ENCODE data around the gene C12orf56. TPM values are rescaled to one million over a fixed set of nuclear protein-coding genes. Genes with fewer than 3 reads are reported as not detected.

The C12orf56 gene
- polyA plus RNA-seq = not detected

- WGBS, 3 donors = 2 to 3% (median 3%) methylated on average over 45 to 66 of the region's 66 CpGs
- H3K27ac ChIP-seq (ENCODE audit: low read depth, low read length) = no peak within 1 kb of the TSS
These were observed at the start of gene C12orf56 for GRCh38 chr12:64390275-64390851. Gene C12orf56, minus strand, starts transcription at chr12:64390758. Its CDS starts 193 bp downstream, at chr12:64390565.

- no peak overlapping the region for H3K27ac ChIP-seq (ENCODE audit: low read depth, low read length)
- 97 to 100% (median 98%) methylated on average over 1 of the region's 1 CpG for WGBS, 3 donors
These were observed 49.5 kb upstream of the C12orf56 start for GRCh38 chr12:64440100-64440499.

GRCh38 chr12:64433915-64434314, 43.4 kb upstream of the C12orf56 start:
- H3K27ac ChIP-seq (ENCODE audit: low read depth, low read length) = no peak overlapping the region
- 88 to 97% (median 94%) methylated on average over 5 of the region's 5 CpGs for WGBS, 3 donors

DNA sequence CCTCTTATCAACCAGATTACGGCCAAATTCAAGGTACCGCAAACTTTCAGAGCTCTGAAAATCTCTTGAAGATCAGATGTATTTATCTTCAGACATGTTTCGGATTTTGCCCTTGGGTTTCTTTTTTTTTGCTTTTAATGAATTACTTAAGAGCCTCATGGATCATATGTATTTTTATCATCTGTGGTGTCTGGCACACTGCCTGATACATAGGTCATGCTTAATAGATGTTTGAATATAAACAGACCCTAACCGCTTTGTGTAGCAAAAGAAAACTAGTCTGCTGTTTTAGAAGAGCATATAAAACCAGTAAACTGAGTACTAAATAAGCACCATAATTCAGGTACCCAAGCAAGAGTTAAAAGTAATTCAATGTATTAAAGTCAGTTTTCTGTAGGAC, 41.2 kb upstream of the C12orf56 start:
- H3K27ac ChIP-seq (ENCODE audit: low read depth, low read length) = no peak overlapping the region
- WGBS, 3 donors = 84 to 95% (median 91%) methylated on average over 4 of the region's 4 CpGs

DNA sequence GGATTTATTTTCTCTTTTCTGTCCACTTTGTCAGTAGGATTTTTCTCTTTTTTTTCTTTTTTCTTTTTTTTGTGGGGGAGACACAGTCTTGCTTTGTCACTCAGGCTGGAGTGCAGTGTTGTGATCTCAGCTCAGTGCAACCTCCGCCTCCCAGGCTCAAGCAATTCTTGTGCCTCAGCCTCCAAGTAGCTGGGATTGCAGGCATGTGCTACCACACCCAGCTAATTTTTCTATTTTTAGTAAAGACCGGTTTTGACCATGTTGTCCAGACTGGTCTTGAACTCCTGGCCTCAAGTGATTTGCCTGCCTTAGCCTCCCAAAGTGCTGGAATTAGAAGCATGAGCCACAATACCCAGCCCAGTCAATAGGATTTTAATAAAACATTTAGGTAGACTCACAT, 40.3 kb upstream of the C12orf56 start:
- H3K27ac ChIP-seq (ENCODE audit: low read depth, low read length) = no peak overlapping the region
- 66 to 86% (median 74%) methylated on average over 2 of the region's 2 CpGs for WGBS, 3 donors

GRCh38 chr12:64428956-64429355, 38.4 kb upstream of the C12orf56 start:
- 80 to 96% (median 90%) methylated on average over 4 of the region's 4 CpGs for WGBS, 3 donors
- H3K27ac ChIP-seq (ENCODE audit: low read depth, low read length) = no peak overlapping the region

DNA sequence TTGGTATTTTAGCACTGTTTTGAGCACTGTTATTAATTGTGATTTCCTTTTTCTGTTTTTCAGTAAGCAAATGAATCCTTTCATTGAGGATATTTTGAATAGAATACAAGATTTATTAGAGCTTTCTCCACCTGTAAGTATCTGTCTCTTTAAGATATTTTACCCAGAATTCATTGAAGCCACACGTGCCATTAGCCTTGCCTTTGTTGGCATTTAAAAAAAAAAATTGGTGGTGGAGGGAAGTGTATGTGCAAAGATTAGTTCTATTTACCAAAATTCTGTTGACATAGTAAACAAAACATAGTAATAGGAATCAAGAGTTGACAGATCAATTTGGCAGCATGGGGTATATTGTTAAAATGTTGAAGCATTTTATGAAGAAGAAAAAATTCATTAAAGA, 37.4 kb upstream of the C12orf56 start:
- no peak overlapping the region for H3K27ac ChIP-seq (ENCODE audit: low read depth, low read length)
- 15 to 44% (median 29%) methylated on average over 1 of the region's 1 CpG for WGBS, 3 donors

- H3K27ac ChIP-seq (ENCODE audit: low read depth, low read length) = no peak overlapping the region
- 64 to 82% (median 81%) methylated on average over 3 of the region's 3 CpGs for WGBS, 3 donors
These were observed 29.1 kb upstream of the C12orf56 start for GRCh38 chr12:64419696-64420095.

DNA sequence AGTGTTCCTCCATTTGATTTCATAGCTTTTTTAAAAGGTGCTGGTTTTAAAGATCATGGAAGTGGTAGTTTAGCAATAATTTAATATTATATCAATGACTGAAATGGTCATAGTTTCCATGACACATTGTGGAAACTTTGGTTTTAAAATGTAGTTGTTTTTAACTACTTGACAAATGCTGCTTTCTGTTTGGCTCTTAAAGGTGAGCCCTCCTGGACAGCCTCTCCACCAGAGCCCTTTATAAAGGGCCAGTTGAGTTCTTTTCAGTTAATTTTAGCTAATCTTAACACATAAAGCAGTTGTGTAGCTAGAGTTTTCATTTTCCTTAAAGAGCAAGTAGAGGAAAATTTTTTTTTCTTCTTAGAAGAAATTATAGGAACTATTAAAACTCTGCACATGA, 27.7 kb upstream of the C12orf56 start:
- H3K27ac ChIP-seq (ENCODE audit: low read depth, low read length) = no peak overlapping the region

DNA sequence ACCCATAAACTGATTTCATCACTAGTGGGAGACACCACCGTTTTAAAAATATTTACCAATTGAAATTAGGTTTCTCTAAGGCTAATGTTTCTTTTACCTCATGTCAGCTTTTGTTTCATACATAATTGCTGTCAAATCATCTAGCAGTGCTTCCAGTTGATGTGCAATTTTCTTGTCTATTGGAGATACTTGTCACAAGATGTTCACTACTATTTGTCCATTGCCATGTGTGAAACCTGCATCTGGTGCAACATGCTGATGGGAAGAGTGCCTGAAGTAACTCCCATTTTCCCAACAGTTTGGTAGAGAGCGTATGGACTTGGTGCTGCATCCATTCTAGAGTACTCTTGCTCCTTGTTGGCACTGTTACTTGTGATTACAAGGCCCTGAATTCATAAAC, 23.3 kb upstream of the C12orf56 start:
- H3K27ac ChIP-seq (ENCODE audit: low read depth, low read length) = no peak overlapping the region
- WGBS, 3 donors = 70 to 91% (median 83%) methylated on average over 2 of the region's 2 CpGs

DNA sequence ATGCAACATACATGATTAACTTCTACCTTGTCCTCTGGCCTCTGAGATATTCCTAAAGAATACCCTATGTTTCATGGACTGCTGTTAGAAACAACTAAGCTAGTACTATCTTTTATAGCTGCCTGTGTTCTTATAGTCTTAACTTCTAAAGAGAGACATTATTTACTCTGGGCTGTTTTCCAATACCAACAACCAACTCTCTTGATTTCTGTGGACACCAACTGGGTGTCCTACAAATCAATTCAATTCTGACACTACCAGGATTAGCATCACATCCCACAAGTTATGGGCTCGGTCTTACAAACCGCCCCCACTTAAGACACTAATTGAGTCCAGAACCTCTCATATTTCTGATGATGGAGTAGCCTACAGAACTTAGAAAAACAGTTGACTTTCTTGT, 21.9 kb upstream of the C12orf56 start:
- whole genome bisulfite sequencing, 3 donors = 81 to 98% (median 96%) methylated on average over 2 of the region's 2 CpGs
- no peak overlapping the region for H3K27ac ChIP-seq (ENCODE audit: low read depth, low read length)

- no peak overlapping the region for H3K27ac ChIP-seq (ENCODE audit: low read depth, low read length)
- WGBS, 3 donors = 94 to 99% (median 95%) methylated on average over 2 of the region's 2 CpGs
These were observed 20.9 kb upstream of the C12orf56 start for GRCh38 chr12:64411427-64411826.

DNA sequence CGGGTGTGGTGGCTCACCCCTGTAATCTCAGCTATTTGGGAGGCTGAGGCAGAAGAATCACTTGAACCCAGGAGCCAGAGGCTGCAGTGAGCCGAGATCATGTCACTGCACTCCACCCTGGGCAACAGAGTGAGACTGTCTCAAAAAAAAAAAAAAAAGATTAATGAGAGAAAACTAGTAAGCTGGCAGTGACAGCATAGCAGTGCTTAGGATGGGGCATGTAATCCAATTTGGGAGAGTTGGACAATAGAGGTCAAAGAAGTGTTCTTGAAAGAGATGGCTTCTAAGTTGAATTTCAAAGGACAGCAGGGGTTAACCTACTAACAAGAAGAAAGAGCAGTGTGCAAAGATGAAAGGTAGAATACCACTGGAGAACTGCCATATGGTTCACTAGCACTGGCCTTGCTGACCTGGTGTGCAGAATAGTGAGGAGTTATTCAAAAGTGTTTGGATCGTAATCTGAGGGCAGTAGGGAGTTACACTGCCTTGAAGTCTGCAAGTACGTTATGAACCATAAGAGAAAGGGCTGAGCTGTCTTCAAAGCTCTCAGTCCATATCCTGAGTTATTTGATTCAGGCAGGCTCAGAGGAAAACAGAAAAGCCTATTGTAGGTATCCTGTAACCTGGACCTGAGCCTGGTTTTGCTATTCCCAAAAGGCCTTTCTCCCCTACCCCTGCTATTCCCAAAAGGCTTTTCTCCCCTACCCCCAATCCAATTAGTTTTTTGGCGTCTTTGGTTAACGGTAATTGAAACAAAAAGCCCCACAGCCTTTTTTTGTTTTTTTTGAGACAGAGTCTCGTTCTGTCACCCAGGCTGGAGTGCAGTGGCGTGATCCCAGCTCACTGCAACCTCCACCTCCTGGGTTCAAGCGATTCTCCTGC, 17.0 kb upstream of the C12orf56 start:
- 72 to 87% (median 85%) methylated on average over 9 of the region's 9 CpGs for WGBS, 3 donors
- no peak overlapping the region for H3K27ac ChIP-seq (ENCODE audit: low read depth, low read length)

- H3K27ac ChIP-seq (ENCODE audit: low read depth, low read length) = peak overlapping the region; percentile 82
These were observed 14.1 kb upstream of the C12orf56 start for GRCh38 chr12:64404470-64405256.

DNA sequence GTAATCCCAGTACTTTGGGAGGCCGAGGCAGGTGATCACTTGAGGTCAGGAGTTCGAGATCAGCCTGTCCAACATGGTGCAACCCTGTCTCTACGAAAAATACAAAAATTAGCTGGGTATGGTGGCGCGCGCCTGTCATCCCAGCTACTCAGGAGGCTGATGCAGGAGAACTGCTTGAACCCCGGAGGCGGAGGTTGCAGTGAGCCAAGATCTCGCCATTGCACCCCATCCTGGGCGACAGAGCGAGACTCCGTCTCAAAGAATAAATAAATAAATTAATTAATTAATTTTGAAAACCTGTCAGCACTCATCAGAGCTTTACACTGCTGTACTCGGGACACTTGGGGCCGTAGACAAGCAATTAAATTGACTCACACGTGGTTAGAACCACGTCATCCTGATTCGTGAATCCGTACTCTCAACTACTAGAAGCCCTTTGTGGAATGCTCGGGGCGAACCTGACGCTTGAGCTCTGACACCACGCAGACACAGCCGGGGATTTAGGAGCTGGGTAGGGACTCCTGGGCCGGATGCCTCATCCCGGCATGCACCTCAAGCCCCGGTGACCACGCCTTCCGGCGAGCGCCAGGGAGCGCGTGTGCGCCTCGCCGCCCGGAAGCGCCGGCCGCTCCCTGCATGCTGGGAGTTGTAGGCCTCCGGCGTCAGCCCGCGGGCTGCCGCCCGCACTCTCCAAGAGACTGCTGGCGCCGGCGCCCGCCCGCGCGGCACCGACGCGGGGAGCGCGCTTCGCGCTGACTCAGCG, 13.3 kb upstream of the C12orf56 start, which contains the start of gene XPOT:
Gene XPOT (plus strand): TSS at position 686 of the 763 bp plus-strand sequence. CDS start 5,644 bp downstream, outside the sequence.
- peak within 1 kb of the TSS; percentile 82 for H3K27ac ChIP-seq (ENCODE audit: low read depth, low read length)
- 12 to 16% (median 14%) methylated on average over 46 to 60 of the region's 60 CpGs for WGBS, 3 donors

More at GRCh38 chr12:64404470-64405256, 14.1 kb upstream of the C12orf56 start:
- 0 to 1% (median 0%) methylated on average over 54 to 78 of the region's 78 CpGs for WGBS, 3 donors

DNA sequence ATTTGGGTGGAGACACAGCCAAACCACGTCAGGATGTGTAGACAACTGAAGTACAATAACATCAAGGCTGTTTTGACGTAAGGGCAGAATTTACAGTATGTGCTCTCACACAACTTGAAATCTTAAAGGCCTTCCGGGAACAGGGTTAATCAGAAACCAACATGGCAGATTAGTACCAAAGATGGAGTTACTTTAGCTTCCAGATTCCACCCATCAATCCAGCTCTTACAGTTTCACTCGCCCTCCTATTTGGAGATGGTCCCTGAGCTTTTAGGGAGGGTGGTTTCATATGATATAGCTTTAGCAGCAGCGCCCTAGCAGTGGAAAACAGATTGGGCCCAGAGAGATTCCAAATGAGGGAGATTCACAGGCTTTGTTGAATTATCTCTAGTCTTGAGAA, 11.6 kb upstream of the C12orf56 start:
- WGBS, 3 donors = 90 to 93% (median 91%) methylated on average over 5 of the region's 5 CpGs
- no peak overlapping the region for H3K27ac ChIP-seq (ENCODE audit: low read depth, low read length)

DNA sequence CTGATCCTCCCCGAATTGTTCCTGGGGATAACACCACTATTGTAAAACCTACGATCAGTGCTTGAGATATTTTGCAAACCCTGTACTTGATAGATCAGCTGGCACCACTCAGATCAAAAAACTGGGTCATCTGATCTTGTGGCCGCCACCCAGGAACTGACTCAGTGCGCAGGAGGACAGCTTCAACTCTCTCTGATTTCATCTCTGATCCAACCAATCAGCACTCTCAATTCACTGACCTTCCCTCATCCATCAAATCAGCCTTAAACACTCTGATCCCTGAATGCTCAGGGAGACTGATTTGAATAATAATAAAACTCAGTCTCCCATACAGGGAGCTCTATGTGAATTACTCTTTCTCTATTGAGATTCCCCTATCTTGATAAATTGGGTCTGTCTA, 9.5 kb upstream of the C12orf56 start:
- no peak overlapping the region for H3K27ac ChIP-seq (ENCODE audit: low read depth, low read length)
- 52 to 67% (median 64%) methylated on average over 4 of the region's 4 CpGs for WGBS, 3 donors

DNA sequence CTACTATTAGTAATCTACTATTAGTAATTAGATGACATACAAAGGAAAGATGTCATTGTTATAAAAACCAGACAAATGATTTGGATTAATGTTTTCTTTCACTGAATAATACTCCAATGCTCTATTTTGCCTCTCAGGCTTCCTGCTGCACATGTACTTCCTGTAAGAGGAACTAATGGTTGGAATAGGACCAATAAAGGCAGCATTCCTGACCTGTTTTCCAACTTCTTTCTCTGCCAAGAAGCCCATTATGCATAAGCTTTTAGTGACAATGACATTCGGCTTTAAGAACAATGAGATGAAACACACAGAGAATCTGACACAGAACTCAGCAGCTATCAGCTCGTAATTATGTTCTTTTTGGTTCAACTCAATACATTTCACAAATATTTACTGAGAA, 5.2 kb upstream of the C12orf56 start:
- 40 to 64% (median 47%) methylated on average over 2 of the region's 2 CpGs for WGBS, 3 donors
- no peak overlapping the region for H3K27ac ChIP-seq (ENCODE audit: low read depth, low read length)
